Ovary (tissue), 9 donors: ENCODE data around the gene LRRC18. TPM values are rescaled to one million over a fixed set of nuclear protein-coding genes. Genes with fewer than 3 reads are reported as not detected.

Experiments used
- DNase-seq, 5 donors: peaks; one replicate each; pipeline ENCODE4 v3.0.0-alpha.2; 2019 to 2020
- H3K27ac ChIP-seq, 2 donors: fragments of 200-600 bp; one replicate each; pipeline versions ENCODE4 v1.5.1 to v1.8.0; 2019 to 2022
- H3K27me3 ChIP-seq: fragments of 200-600 bp; one replicate; pipeline ENCODE4 v1.8.0; 2022
- H3K36me3 ChIP-seq: fragments of 200-600 bp; sonication (generic); one replicate; pipeline ENCODE4 v1.5.1; 2019
- H3K4me1 ChIP-seq: one replicate; pipeline ENCODE4 v1.8.1; 2013; ENCODE audit warnings: mild to moderate bottlenecking, moderate library complexity; ENCODE audit not compliant: insufficient read depth
- H3K4me3 ChIP-seq: fragments of 200-600 bp; sonication (generic); one replicate; pipeline ENCODE4 v1.5.1; 2017
- H3K9me3 ChIP-seq, 2 donors: fragments of 200-600 bp in 1 of 2; sonication (generic) in 1 of 2; one replicate each; pipeline versions ENCODE4 v1.5.1 to v1.8.1; 2013 to 2019; ENCODE audit warnings: mild to moderate bottlenecking in 1 of 2, moderate library complexity in 1 of 2
- CTCF ChIP-seq, 3 donors: fragments of 450-650 bp in 2 of 3; fragments of 200-600 bp in 1 of 3; IDR thresholded peaks; one replicate each; pipeline versions ENCODE4 v1.5.1 to v1.8.0; 2016 to 2022; ENCODE audit warnings: antibody characterized with exemption in 3 of 3, mild to moderate bottlenecking in 1 of 3
- EP300 ChIP-seq: sonication (generic); formaldehyde crosslinking; IDR thresholded peaks from one replicate; pipeline ENCODE4 v1.6.1; 2017; ENCODE audit warnings: antibody characterized with exemption
- POLR2A ChIP-seq: fragments of 450-650 bp; IDR thresholded peaks from one replicate; pipeline ENCODE4 v1.6.1; 2017; ENCODE audit warnings: antibody characterized with exemption, mild to moderate bottlenecking, moderate library complexity
- WGBS, 3 donors: extraction: QIAGEN DNeasy Blood & Tissue Kit in 1 of 3; methylation state at CpG; one replicate each; pipeline versions ENCODE4 v1.1.5 to v1.1.7; 2013 to 2017; 5-methylcytosine and 5-hydroxymethylcytosine counted together
- intact Hi-C, 4 donors: fragments of 100-400 bp; cut with DNase I; formaldehyde crosslinking; loops; one replicate each; pipeline versions ENCODE4 v1.11.0 to v1.15.1; 2022 to 2023
- polyA plus RNA-seq, 2 donors: library from polyadenylated mRNA; stranded (reverse); fragments of 200-250 nt in 1 of 2; fragments of 350-450 nt in 1 of 2; fragmentation: Illumina TruSeq in 1 of 2; extraction: RNeasy Lipid Tissue Mini Kit (QIAGEN cat#74804) in 1 of 2; gene quantifications; one replicate each; pipeline ENCODE4 v1.2.3, GENCODE V29; 2013 to 2014
- total RNA-seq, 7 donors: library from RNA; depleted of rRNA in 2 of 7; stranded (reverse); fragments of >200 nt in 2 of 7; fragmentation: NEBNext Ultra II Directional in 3 of 7; extraction: Animal tissue kit (Norgen Biotek cat#: 25700) in 3 of 7; gene quantifications; one replicate each; pipeline versions ENCODE4 v1.1.0 to v1.2.4, GENCODE V29; 2016 to 2023
- donor health status: DM: no; HTN: no; CAD: no; lungs with moderate emphysema.
- donor health status: DM: no; HTN: no; CAD: no.
- donor health status: Bipolar disorder and iron deficiency.
- donor health status: DM: yes; HTN: yes; CAD: no.
- donor health status: DM: no; HTN: no; CAD: no.
- donor health status: DM: yes; HTN: yes; CAD: no.

Gene LRRC18
- total and polyA plus RNA-seq, 9 donors, result 0.15 to 1.4 (median 0.22) TPM; not detected in 4

DNA sequence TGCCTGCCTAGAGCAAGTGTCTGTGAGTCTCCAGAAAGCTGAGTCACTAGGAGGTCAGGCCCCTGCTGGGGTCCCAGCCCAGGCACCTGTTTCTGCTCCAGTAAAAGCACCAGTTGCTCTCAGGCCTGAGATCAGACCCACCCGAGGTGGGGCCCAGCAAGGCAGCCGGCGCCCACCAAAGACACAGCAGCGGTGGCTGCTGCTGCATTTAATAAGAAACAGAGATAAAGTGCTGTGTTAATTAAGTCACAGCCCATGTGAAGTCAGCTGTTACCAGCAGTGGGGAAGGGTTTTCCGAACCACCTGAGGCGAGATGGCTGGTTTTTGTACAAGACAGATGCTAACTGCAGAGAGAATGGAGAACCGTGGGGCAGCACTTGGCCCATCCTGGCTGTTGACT is 12.1 kb upstream of the LRRC18 start:
- Histone ChIP-seq H3K36me3 (no peaks in the 10 kb centered on the region), H3K4me1 (no peaks in the 10 kb centered on the region), H3K27ac (no peak overlapping the region), H3K9me3 (no peaks in the 10 kb centered on the region), H3K27me3 (no peaks in the 10 kb centered on the region), H3K4me3 (no peak overlapping the region)
- DNase-seq, result no peak
- 86 to 90% (median 87%) methylated on average over 7 of the region's 7 CpGs for WGBS, 3 donors
- intact Hi-C loops, result no loop called here
- TF ChIP-seq EP300 (no peak), POLR2A (no peak), CTCF (IDR thresholded peaks at IDR 0.05) (no peak)

DNA sequence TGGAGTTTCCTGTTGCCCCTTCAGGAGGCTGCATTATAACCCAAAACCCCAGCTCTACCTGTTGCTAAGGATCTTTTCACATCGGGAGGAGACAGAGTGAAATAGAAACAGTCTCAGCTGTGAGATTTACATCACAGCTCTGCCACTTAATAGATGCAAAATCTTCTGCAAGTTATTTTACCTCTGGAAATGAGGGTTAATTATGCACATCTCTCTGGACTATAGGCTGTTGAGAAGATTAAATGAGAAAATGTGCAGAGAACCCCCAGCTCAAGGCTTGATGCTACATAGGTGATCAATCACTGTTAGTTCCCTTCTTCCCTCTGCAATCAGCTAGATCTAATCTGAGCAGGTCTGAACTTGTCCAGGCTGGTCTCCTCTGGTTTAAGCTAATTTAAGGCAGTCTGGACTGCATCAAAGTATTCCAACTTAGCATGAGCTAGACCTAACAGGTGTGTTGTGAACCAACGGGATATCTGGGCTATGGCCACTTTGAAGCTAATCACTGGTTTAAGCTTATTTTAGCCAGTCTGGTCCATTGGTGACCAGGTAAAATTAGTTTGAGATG is 8.9 kb upstream of the LRRC18 start:
- intact Hi-C loops, result no loop called here

DNA sequence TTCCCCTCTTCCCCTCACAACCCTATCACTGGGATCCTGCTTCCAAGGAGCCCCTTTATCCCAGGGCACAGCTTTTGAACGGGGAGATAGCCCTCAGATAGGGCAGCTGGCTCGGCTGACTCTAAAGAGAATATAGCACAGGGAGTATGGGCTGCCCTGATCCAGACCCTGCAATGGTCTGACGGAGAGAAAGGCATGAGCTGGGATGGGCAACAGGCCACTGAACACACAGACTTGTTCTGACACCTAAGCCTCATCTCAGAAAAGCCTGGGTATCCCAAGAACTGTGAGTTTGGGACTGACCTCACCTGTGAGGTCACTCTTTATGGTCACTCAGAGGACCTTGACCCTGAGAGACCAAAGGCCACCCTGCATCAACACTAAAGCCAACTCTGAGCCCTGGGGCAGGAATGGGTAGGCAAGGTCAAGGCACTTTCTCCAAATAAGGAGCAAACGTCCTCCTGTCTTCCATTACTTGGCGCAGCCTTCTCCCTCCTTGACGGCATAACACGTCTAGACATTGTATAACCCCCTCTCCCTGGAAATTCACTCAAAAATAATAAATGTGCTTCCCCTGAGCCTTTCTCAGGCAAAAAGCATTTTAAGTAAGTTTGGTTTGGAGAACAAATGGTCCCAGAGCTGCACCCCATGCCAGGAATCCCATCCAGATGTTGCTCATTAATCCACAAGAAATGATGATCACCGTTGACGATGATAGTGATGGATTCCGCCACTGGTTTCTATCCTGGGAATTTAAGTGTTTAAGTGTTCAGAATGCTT is 8.2 kb upstream of the LRRC18 start:
- TF ChIP-seq EP300, result no peak
- no peak for TF ChIP-seq CTCF (IDR thresholded peaks at IDR 0.05)
- no peak for TF ChIP-seq POLR2A
- intact Hi-C loops, result no loop called here
- Histone ChIP-seq H3K9me3 (no peaks in the 10 kb centered on the region), H3K4me1 (no peaks in the 10 kb centered on the region), H3K27ac (no peak overlapping the region), H3K27me3 (no peaks in the 10 kb centered on the region), H3K4me3 (no peak overlapping the region), H3K36me3 (no peaks in the 10 kb centered on the region)
- DNase-seq, result no peak
- 63 to 74% (median 70%) methylated on average over 10 of the region's 10 CpGs for WGBS, 3 donors

More for the DNA sequence above, 8.9 kb upstream of the LRRC18 start:
- Histone ChIP-seq H3K27ac (no peak overlapping the region), H3K4me3 (no peak overlapping the region), H3K9me3 (no peaks in the 10 kb centered on the region), H3K36me3 (no peaks in the 10 kb centered on the region), H3K4me1 (no peaks in the 10 kb centered on the region), H3K27me3 (no peaks in the 10 kb centered on the region)
- WGBS, 3 donors, result 84 to 94% (median 92%) methylated on average over 2 of the region's 2 CpGs
- TF ChIP-seq POLR2A, result no peak
- TF ChIP-seq EP300, result no peak
- TF ChIP-seq CTCF (IDR thresholded peaks at IDR 0.05), result no peak
- DNase-seq, result no peak

- DNase-seq, result no peak
- Histone ChIP-seq H3K9me3 (no peaks in the 10 kb centered on the region), H3K4me3 (no peak overlapping the region), H3K4me1 (no peaks in the 10 kb centered on the region), H3K36me3 (no peaks in the 10 kb centered on the region), H3K27ac (no peak overlapping the region), H3K27me3 (no peaks in the 10 kb centered on the region)
- TF ChIP-seq CTCF (IDR thresholded peaks at IDR 0.05), result no peak
- no peak for TF ChIP-seq EP300
- no peak for TF ChIP-seq POLR2A
- intact Hi-C loops, result no loop called here
- WGBS, 3 donors, result 67 to 79% (median 77%) methylated on average over 12 of the region's 12 CpGs
Measured at GRCh38 chr10:48946891-48947500, 7.4 kb upstream of the LRRC18 start.
